GM21360 (cell line): ENCODE results near the gene TMEM41A.
"Not testable (repeated sequence)": the region's sequence is repeated elsewhere in the genome, so short reads cannot be mapped to it uniquely, and the experiment has no call there.

Experiments used
- ATAC-seq: cut with Tn5 transposase; IDR thresholded peaks from one replicate; pipeline ENCODE4 v1.9.1; 2021; ENCODE audit warnings: mild to moderate bottlenecking, moderate library complexity; ENCODE audit not compliant: unreplicated experiment

TMEM41A gene

GRCh38 chr3:185489462-185489861 lies 9.4 kb downstream of the TMEM41A start:
- ATAC-seq: no peak

DNA sequence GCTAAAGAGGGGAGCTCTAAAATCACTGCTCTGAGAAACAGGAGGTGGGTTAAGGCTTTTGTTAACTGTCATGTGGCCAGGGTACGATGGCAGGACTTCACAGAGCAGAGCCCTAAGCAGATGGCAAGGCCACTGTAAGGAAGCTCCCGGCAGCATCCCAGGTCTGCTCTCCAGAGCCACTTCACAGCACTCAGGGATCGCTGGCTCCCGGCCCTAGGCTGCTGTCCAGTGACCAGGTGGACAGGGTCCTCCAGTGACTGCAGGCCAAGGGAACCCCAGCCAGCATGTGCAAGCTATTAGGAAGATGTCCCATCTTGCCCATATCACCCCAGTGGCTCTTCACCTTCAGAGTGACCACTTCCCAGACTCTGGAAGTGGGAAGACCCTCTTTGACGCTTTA lies 10.4 kb downstream of the TMEM41A start:
- ATAC-seq: no peak

DNA sequence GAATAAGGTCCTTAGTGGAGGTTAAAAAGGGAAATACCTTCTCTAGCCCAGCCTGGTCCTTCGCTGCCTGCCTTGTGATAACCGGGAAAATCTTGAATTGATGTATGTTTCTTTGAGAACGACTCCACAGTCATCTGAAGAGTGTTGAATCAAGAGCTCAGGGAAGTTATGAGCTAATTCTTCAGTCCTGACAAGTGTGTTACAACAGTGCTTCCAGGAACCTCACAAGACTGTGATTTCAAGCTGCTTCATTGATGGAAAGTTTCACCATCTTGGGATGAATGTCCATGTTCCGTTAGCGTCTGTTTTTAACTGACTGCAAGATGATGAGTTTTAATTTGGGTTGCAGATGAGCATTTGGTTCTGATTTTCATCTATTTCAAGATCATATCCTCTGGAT lies 12.4 kb downstream of the TMEM41A start:
- no peak for ATAC-seq

DNA sequence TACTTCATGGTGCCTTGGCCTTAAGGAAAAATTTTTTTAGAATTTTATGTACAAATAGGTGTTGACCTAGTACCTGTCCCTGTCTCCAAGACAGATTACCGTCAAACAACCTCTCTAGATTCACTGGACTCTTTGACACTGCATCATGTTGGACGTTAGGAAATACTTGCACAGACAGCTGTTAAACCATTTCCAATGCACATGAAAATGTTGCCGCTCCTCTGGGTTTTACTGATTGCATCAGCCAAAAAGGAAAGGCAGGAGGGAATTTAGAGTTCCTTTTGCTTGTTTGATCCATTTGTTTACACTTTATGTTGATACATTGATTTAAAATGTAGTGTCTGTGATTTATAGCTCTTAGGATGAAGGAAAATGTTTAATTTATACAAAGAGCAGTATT lies 14.5 kb downstream of the TMEM41A start:
- ATAC-seq: no peak

- no peak for ATAC-seq
Measured at GRCh38 chr3:185479373-185479945, 19.4 kb downstream of the TMEM41A start.

- no peak for ATAC-seq
Measured at GRCh38 chr3:185477316-185477715, 21.5 kb downstream of the TMEM41A start.

GRCh38 chr3:185474922-185475321 lies 23.9 kb downstream of the TMEM41A start:
- ATAC-seq: not testable (repeated sequence)

DNA sequence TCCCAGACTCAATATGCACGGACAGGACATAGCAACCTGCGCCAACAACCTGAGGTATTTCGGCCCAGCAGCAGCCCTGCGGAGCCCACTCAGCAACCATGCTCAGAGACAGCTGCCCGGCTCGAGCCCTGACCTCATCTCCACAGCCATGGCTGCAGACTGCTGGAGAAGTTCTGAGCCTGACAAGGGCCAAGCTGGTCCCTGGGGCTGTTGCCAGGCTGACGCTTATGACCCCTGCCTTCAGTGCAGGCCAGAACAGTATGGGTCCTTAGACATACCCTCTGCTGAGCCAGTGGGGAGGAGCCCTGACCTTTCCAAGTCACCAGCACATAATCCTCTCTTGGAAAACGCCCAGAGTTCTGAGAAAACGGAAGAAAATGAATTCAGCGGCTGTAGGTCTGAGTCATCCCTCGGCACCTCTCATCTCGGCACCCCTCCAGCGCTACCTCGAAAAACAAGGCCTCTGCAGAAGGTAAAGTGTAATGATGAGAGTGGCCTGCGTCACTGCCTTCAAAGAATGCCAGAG lies 25.5 kb downstream of the TMEM41A start:
- no peak for ATAC-seq

DNA sequence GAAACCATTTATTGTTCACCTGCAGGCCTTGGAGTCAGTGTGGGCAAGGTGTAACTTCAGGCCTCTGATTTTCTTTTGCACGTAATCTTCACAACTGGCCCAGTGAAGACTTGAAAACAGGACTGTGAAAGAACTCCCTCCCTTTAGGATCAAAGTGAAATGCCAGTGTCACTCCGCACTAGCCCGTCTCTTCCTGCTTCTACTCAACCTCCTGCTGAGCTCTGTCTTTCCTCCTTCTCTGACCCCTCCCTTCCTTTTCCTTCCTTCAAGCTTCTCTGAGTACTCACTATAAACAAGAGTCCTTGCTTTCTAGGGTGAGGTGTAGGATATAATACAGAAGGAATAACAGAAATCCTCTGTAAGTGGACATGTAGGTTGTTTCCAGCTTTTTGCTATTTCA lies 28.5 kb downstream of the TMEM41A start:
- no peak for ATAC-seq

DNA sequence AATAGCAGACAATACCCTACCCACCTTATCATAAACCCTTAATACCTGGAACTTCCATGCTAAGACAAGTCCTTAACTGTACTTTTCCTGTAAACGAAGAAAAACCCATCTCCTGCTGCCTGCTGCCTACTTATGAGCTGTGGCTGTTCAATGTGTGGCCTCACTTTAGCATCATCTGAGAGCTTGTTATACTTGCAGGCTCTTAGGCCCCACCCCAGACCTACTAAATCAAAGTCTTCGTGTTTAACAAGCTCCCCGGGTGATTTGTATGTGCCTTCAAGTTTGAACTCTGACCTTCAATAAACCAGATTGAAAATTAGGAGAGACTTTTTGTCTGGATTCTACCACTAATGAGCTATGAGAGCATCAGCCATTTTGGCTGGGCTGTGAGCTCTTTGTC lies 29.3 kb downstream of the TMEM41A start:
- no peak for ATAC-seq

GRCh38 chr3:185466123-185466522 lies 32.7 kb downstream of the TMEM41A start:
- not testable (repeated sequence) for ATAC-seq

DNA sequence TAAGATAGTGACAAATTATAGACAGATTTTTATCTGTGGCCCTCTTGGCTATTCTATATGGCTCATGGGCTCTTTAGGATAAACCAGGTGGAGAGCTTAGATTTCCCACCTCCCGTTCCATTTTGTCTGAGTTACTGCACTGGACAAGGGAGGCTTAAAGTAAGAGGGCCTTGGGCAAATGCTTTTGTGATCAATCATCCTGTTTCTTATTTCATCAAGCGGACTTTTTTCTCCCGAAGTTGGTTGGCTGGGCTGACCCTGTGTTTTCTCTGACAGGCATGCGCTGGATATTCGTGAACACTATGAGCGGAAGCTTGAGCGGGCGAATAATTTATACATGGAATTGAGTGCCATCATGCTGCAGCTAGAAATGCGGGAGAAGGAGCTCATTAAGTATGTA lies 33.4 kb downstream of the TMEM41A start:
- no peak for ATAC-seq

- no peak for ATAC-seq
Measured at GRCh38 chr3:185460719-185461350, 38.0 kb downstream of the TMEM41A start.

DNA sequence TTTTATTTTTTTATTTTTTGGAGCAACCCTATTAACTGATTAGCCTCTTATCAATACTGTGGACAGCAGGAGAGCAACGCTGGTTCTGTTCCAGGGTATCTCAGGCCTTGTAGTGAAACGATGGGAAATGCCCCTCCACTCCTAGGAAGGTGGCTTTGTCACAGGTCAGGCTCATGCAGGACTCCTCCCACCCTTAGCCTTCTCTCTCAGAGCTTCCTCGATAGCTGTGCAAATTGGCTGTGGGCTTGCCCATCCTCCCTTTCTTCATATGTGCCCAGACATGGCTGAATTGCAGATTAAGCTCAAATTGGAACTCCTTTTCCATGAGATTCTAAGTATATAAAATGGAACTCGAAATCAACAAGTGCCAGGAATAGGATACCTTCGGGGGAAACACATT lies 38.5 kb downstream of the TMEM41A start:
- no peak for ATAC-seq

GRCh38 chr3:185457376-185457775 lies 41.5 kb downstream of the TMEM41A start:
- no peak for ATAC-seq

DNA sequence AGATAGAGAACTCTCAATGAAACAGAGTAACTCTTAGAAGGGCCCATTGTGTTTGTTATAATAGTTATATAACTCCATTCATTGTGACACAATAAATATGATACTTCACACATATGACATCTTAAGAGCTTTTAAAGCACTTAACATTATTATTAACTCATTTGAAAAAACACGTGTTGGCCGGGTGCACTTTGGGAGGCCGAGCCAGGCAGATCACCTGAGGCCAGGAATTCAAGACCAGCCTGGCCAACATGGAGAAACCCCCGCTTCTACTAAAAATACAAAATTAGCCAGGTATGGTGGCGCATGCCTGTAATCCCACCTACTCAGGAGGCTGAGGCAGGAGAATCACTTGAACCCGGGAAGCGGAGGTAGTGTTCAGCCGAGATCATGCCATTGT lies 47.4 kb downstream of the TMEM41A start:
- not testable (repeated sequence) for ATAC-seq

DNA sequence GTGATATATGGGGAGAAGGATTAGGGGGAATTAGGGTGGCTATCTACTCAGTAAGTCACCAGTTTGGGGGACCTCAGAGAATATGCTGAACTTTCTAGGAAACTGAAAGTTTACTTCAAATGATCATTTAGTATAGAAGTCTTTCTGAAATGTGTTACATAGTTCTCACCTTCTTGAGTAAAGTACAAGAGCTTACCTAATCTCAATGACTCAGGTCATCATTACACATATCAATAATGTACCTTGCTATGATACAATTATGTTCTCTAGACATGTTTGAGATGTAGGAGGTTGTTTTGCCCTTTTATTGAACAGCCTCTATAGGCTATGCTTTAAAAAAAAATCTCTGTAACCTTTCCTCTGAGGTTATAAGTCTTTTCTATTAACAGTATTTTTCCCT lies 50.7 kb downstream of the TMEM41A start:
- no peak for ATAC-seq

DNA sequence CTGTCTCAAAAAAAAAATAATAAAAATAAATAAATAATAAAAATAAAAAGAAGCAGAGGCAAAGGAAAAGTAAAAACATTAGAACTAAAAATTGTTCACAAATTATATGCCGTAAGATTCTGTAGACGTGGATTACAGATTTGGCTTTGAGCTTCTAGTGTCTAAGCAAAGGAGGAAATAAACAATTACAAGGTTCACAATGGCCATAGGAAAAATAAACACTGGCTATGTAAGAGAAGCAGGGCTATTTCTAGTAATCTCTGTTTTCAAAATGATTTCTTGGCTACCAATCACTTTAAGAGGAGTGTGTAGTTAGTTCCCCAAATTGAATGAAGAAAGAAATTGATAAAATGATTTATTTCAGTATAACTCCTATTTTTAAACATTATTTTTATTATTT lies 54.5 kb downstream of the TMEM41A start:
- ATAC-seq: no peak

GRCh38 chr3:185442031-185442430 lies 56.8 kb downstream of the TMEM41A start:
- ATAC-seq: no peak

GRCh38 chr3:185439745-185440466 lies 58.9 kb downstream of the TMEM41A start:
- no peak for ATAC-seq
